Mammary epithelial cell (primary cell): ENCODE results near the gene ACADL.

Source experiments
- EZH2 ChIP-seq: IDR thresholded peaks from 2 replicates; pipeline ENCODE4 v1.6.1; 2012; ENCODE audit warnings: low read length, inconsistent platforms, borderline replicate concordance
- TF ChIP-seq, protein P1 (sequence below), 2 donors: IDR thresholded peaks in 1 of 2; conservative IDR thresholded peaks in 1 of 2; 2 replicates each; pipeline ENCODE4 v1.5.1; 2011 to 2012; ENCODE audit warnings: inconsistent platforms in 2 of 2, low read length in 2 of 2, mild to moderate bottlenecking in 2 of 2, control low read depth in 1 of 2, low read depth in 1 of 2; ENCODE audit not compliant: insufficient read depth in 1 of 2; ENCODE audit errors: extremely low read depth in 1 of 2

DNA sequence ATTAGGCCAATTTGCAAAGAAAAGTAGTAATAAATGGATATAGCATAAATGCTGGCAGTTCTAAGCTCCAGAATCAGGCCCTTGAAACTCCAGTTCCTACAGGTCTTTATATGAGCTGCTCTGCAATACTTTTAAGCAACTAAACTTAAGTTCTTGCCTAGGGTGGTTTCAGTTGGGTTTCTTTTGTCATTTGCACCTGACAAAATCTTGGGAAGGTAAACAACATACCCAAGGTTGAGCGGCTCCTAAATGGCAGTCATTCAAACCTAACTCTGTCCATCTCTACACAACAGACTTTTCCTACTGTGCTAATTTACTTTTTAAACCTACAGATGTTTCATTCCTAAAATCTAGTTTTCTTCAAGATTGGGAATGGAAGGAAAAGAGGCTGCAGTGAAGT is 44.8 kb downstream of the ACADL start:
- TF ChIP-seq, protein P1, sequence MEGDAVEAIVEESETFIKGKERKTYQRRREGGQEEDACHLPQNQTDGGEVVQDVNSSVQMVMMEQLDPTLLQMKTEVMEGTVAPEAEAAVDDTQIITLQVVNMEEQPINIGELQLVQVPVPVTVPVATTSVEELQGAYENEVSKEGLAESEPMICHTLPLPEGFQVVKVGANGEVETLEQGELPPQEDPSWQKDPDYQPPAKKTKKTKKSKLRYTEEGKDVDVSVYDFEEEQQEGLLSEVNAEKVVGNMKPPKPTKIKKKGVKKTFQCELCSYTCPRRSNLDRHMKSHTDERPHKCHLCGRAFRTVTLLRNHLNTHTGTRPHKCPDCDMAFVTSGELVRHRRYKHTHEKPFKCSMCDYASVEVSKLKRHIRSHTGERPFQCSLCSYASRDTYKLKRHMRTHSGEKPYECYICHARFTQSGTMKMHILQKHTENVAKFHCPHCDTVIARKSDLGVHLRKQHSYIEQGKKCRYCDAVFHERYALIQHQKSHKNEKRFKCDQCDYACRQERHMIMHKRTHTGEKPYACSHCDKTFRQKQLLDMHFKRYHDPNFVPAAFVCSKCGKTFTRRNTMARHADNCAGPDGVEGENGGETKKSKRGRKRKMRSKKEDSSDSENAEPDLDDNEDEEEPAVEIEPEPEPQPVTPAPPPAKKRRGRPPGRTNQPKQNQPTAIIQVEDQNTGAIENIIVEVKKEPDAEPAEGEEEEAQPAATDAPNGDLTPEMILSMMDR (conservative IDR thresholded peaks at IDR 0.05 in 1 of 2, IDR thresholded peaks at IDR 0.05 in 1 of 2; ENCODE audit: extremely low read depth in 1 of 2, insufficient read depth in 1 of 2, low read depth in 1 of 2, low read length in 2 of 2): no peak
- no peak for TF ChIP-seq EZH2
